AG20443 (cell line): Measurements from ENCODE around the gene PTPN12.
"Not testable (repeated sequence)": the region's sequence is repeated elsewhere in the genome, so short reads cannot be mapped to it uniquely, and the experiment has no call there.

Experiments
- DNase-seq: peaks from one replicate; pipeline ENCODE4 v3.0.0; 2012; ENCODE audit warnings: low spot score, mixed read lengths

Gene PTPN12

GRCh38 chr7:77580762-77581350 lies 43.8 kb downstream of the PTPN12 start:
- DNase-seq, result peak; percentile 17

GRCh38 chr7:77587272-77587671 lies 50.2 kb downstream of the PTPN12 start:
- peak; percentile 23 for DNase-seq

GRCh38 chr7:77600952-77601351 lies 63.9 kb downstream of the PTPN12 start:
- no peak for DNase-seq

- no peak for DNase-seq
These were observed 69.5 kb downstream of the PTPN12 start for GRCh38 chr7:77606562-77606961.

- no peak for DNase-seq
These were observed 82.2 kb downstream of the PTPN12 start for GRCh38 chr7:77619314-77619713.

GRCh38 chr7:77626586-77627308 lies 89.7 kb downstream of the PTPN12 start:
- no peak for DNase-seq

- DNase-seq, result no peak
These were observed 90.2 kb downstream of the PTPN12 start for GRCh38 chr7:77627309-77627676.

- no peak for DNase-seq
These were observed 92.7 kb downstream of the PTPN12 start for GRCh38 chr7:77629797-77630196.

GRCh38 chr7:77631820-77632219 lies 94.7 kb downstream of the PTPN12 start:
- no peak for DNase-seq

- no peak for DNase-seq
These were observed 107.7 kb downstream of the PTPN12 start for GRCh38 chr7:77644774-77645173.

GRCh38 chr7:77648742-77649338 lies 111.7 kb downstream of the PTPN12 start:
- no peak for DNase-seq

GRCh38 chr7:77649716-77650349 lies 112.7 kb downstream of the PTPN12 start:
- DNase-seq, result no peak

- DNase-seq, result peak; percentile 56
These were observed 114.6 kb downstream of the PTPN12 start for GRCh38 chr7:77651575-77652162.

- DNase-seq, result not testable (repeated sequence)
These were observed 115.7 kb downstream of the PTPN12 start for GRCh38 chr7:77652826-77653225.

- DNase-seq, result no peak
These were observed 116.5 kb downstream of the PTPN12 start for GRCh38 chr7:77653572-77653971.

GRCh38 chr7:77655356-77655755 lies 118.3 kb downstream of the PTPN12 start:
- DNase-seq, result no peak

GRCh38 chr7:77655836-77656455 lies 118.9 kb downstream of the PTPN12 start:
- no peak for DNase-seq

- no peak for DNase-seq
These were observed 120.5 kb downstream of the PTPN12 start for GRCh38 chr7:77657427-77658224.

GRCh38 chr7:77658928-77659327 lies 121.8 kb downstream of the PTPN12 start:
- DNase-seq, result no peak

- DNase-seq, result no peak
These were observed 124.7 kb downstream of the PTPN12 start for GRCh38 chr7:77661816-77662215.

- DNase-seq, result no peak
These were observed 125.8 kb downstream of the PTPN12 start for GRCh38 chr7:77662869-77663268.
